ENCODE data around the gene NMNAT3.

DNA sequence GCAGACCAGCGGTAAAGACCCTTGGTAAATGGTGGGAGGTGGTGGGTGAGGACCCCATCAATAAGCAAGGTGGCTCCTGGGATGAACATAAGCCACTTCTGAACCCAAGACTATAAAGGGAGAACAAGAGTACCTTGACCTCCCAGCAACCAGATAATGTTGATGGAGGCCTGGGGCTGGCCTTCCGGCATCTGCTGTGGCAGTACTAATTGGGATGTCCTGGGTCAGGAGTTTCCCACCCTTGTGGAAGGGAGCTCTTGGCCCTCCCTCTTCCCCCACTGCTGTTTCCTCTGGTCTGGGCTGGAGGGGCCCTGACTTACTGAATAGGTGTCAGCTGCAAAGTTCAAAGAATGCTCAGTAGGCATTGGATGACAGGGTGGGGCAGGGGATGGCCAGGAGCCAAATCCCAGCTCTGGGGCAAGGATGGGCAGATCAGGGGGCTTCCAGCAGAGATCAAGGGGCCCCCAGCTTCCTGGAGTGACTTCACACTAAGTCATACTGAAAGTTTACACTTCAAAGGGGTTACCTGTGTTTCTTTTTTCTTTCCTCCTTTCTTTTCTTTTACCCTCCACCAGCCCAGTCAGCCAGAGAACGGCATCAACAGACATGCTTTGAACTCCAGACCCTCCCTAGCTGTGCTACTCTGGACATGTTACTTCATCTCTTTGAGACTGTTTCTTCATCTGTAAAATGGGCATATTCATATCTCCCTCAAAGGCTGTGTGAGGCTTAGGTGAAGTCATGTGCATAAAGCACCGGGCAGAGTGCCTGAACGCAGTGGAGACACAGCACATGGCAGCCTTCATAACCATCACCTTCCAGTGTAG lies 139.8 kb downstream of the NMNAT3 start:
- TF ChIP-seq ZNF274 (IDR thresholded peaks at IDR 0.05; ENCODE audit: low read depth, low read length) (no peak), SUZ12 (IDR thresholded peaks at IDR 0.05; ENCODE audit: extremely low read depth, insufficient read depth, insufficient read length) (no peak)
